Osteocyte (in vitro differentiated cells): ENCODE results near the gene TERB1. TPM values are rescaled to one million over a fixed set of nuclear protein-coding genes. Genes with fewer than 3 reads are reported as not detected.

Experiments
- DNase-seq: peaks from one replicate; pipeline ENCODE4 v3.0.0; 2021; ENCODE audit warnings: mixed read lengths; ENCODE audit not compliant: unreplicated experiment; ENCODE audit errors: extremely low spot score
- H3K27ac Mint-ChIP-seq: one replicate; pipeline ENCODE4 v1.8.0; 2021; ENCODE audit warnings: mild to moderate bottlenecking, mixed read lengths; ENCODE audit not compliant: unreplicated experiment
- H3K27me3 Mint-ChIP-seq: one replicate; pipeline ENCODE4 v1.8.0; 2021; ENCODE audit warnings: mixed read lengths; ENCODE audit not compliant: unreplicated experiment
- H3K36me3 Mint-ChIP-seq: one replicate; pipeline ENCODE4 v1.8.0; 2021; ENCODE audit warnings: mixed read lengths; ENCODE audit not compliant: unreplicated experiment
- H3K4me1 Mint-ChIP-seq: one replicate; pipeline ENCODE4 v1.8.0; 2021; ENCODE audit warnings: mixed read lengths; ENCODE audit not compliant: unreplicated experiment
- H3K4me3 Mint-ChIP-seq: one replicate; pipeline ENCODE4 v1.8.0; 2021; ENCODE audit warnings: mild to moderate bottlenecking, moderate library complexity, mixed read lengths; ENCODE audit not compliant: unreplicated experiment
- H3K9me3 Mint-ChIP-seq: one replicate; pipeline ENCODE4 v1.8.0; 2021; ENCODE audit warnings: mixed read lengths; ENCODE audit not compliant: unreplicated experiment
- CTCF ChIP-seq: fragments of 200-600 bp; sonication (generic); IDR thresholded peaks from 2 replicates; pipeline ENCODE4 v1.5.0; 2021; ENCODE audit warnings: antibody characterized with exemption, mild to moderate bottlenecking, moderate library complexity
- total RNA-seq: library from RNA; stranded (reverse); gene quantifications from 2 replicates; pipeline ENCODE4 v1.2.1, GENCODE V29; 2021

TERB1 gene
- total RNA-seq, 1 donor from 2014 or later = 0.43 TPM

- Mint-ChIP-seq H3K4me1 (no peaks in the 10 kb centered on the region), H3K27me3 (peaks cover 20% of the 10 kb centered on the region), H3K4me3 (no peak overlapping the region), H3K9me3 (peaks cover 4% of the 10 kb centered on the region), H3K27ac (no peak overlapping the region), H3K36me3 (no peaks in the 10 kb centered on the region)
- DNase-seq = no peak
- TF ChIP-seq CTCF = no peak
These were observed 11.2 kb downstream of the TERB1 start for GRCh38 chr16:66790130-66790733.

GRCh38 chr16:66787427-66787826 is 14.0 kb downstream of the TERB1 start:
- H3K9me3 Mint-ChIP-seq = peaks cover 4% of the 10 kb centered on the region

GRCh38 chr16:66786551-66786950 is 14.8 kb downstream of the TERB1 start:
- no peak for TF ChIP-seq CTCF
- H3K4me1 Mint-ChIP-seq = no peaks in the 10 kb centered on the region
- peaks cover 4% of the 10 kb centered on the region for H3K9me3 Mint-ChIP-seq
- H3K36me3 Mint-ChIP-seq = no peaks in the 10 kb centered on the region
- H3K27ac Mint-ChIP-seq = no peak overlapping the region
- DNase-seq = no peak
- peaks cover 16% of the 10 kb centered on the region for H3K27me3 Mint-ChIP-seq
- no peak overlapping the region for H3K4me3 Mint-ChIP-seq

More at GRCh38 chr16:66787427-66787826, 14.0 kb downstream of the TERB1 start:
- H3K36me3 Mint-ChIP-seq = no peaks in the 10 kb centered on the region
- H3K27me3 Mint-ChIP-seq = peaks cover 20% of the 10 kb centered on the region
- TF ChIP-seq CTCF = no peak
- no peaks in the 10 kb centered on the region for H3K4me1 Mint-ChIP-seq
- DNase-seq = no peak
- no peak overlapping the region for H3K27ac Mint-ChIP-seq
- H3K4me3 Mint-ChIP-seq = no peak overlapping the region

- no peak for DNase-seq
- no peak for TF ChIP-seq CTCF
- Mint-ChIP-seq H3K4me3 (no peak overlapping the region), H3K9me3 (no peaks in the 10 kb centered on the region), H3K27ac (no peak overlapping the region), H3K36me3 (peaks cover 3% of the 10 kb centered on the region), H3K4me1 (no peaks in the 10 kb centered on the region), H3K27me3 (no peaks in the 10 kb centered on the region)
These were observed 24.9 kb downstream of the TERB1 start for GRCh38 chr16:66776457-66776856.

GRCh38 chr16:66774981-66775380 is 26.4 kb downstream of the TERB1 start:
- Mint-ChIP-seq H3K27me3 (no peaks in the 10 kb centered on the region), H3K4me1 (no peaks in the 10 kb centered on the region), H3K27ac (no peak overlapping the region), H3K9me3 (no peaks in the 10 kb centered on the region), H3K36me3 (peaks cover 3% of the 10 kb centered on the region), H3K4me3 (no peak overlapping the region)
- TF ChIP-seq CTCF = no peak
- DNase-seq = no peak
